H9 (cell line): Measurements from ENCODE around the gene CFAP97D1. TPM values are rescaled to one million over a fixed set of nuclear protein-coding genes. Genes with fewer than 3 reads are reported as not detected.

Experiments used
- DNase-seq: peaks from one replicate; pipeline ENCODE4 v3.0.0-alpha.2; 2017
- H2AFZ ChIP-seq: one replicate; pipeline ENCODE4 v1.6.1; 2013; ENCODE audit warnings: mild to moderate bottlenecking, low read length, control low read depth, moderate library complexity
- H2AK5ac ChIP-seq: 2 replicates; pipeline ENCODE4 v1.6.1; 2013; ENCODE audit warnings: low read length, control low read depth, mixed read lengths; ENCODE audit not compliant: insufficient read length
- H2BK120ac ChIP-seq: one replicate; pipeline ENCODE4 v1.6.1; 2013; ENCODE audit warnings: low read depth, mild to moderate bottlenecking, low read length, control low read depth, inconsistent platforms; ENCODE audit not compliant: poor library complexity, severe bottlenecking
- H2BK12ac ChIP-seq: 2 replicates; pipeline ENCODE4 v1.6.1; 2013; ENCODE audit warnings: low read length, control low read depth, mixed read lengths, low read depth; ENCODE audit not compliant: insufficient read length
- H2BK15ac ChIP-seq: 2 replicates; pipeline ENCODE4 v1.6.1; 2013; ENCODE audit warnings: low read depth, low read length, control low read depth
- H2BK20ac ChIP-seq: one replicate; pipeline ENCODE4 v1.6.1; 2013; ENCODE audit warnings: low read depth, mild to moderate bottlenecking, low read length, control low read depth, inconsistent platforms; ENCODE audit not compliant: poor library complexity, severe bottlenecking
- H2BK5ac ChIP-seq: 2 replicates; pipeline ENCODE4 v1.6.1; 2013; ENCODE audit warnings: low read length, control low read depth, mixed read lengths; ENCODE audit not compliant: insufficient read length
- H3K14ac ChIP-seq: 2 replicates; pipeline ENCODE4 v1.6.1; 2013; ENCODE audit warnings: low read length, control low read depth; ENCODE audit not compliant: insufficient read depth
- H3K18ac ChIP-seq: 2 replicates; pipeline ENCODE4 v1.6.1; 2013; ENCODE audit warnings: low read depth, mild to moderate bottlenecking, mixed read lengths, low read length, control low read depth; ENCODE audit not compliant: insufficient read length
- H3K23ac ChIP-seq: 2 replicates; pipeline ENCODE4 v1.6.1; 2013; ENCODE audit warnings: low read length, control low read depth, mixed read lengths, low read depth; ENCODE audit not compliant: insufficient read length
- H3K23me2 ChIP-seq: 2 replicates; pipeline ENCODE4 v1.6.1; 2013; ENCODE audit warnings: low read depth, mild to moderate bottlenecking, mixed read lengths, low read length, control low read depth; ENCODE audit not compliant: insufficient read length, poor library complexity, severe bottlenecking
- H3K27ac ChIP-seq: 2 replicates; pipeline ENCODE4 v1.5.1; 2013; ENCODE audit warnings: low read length, control low read depth, mixed read lengths, low read depth; ENCODE audit not compliant: insufficient read length
- H3K27me3 ChIP-seq: 2 replicates; pipeline ENCODE4 v1.6.1; 2013; ENCODE audit warnings: low read length, control low read depth, inconsistent platforms; ENCODE audit not compliant: insufficient read depth
- H3K4ac ChIP-seq: 2 replicates; pipeline ENCODE4 v1.6.1; 2013; ENCODE audit warnings: low read depth, mild to moderate bottlenecking, control low read depth, inconsistent platforms, low read length, moderate library complexity
- H3K4me1 ChIP-seq: 2 replicates; pipeline ENCODE4 v1.6.1; 2013; ENCODE audit warnings: low read length, control low read depth, inconsistent platforms; ENCODE audit not compliant: insufficient read depth
- H3K4me2 ChIP-seq: 2 replicates; pipeline ENCODE4 v1.6.1; 2013; ENCODE audit warnings: low read length, control low read depth, mixed read lengths; ENCODE audit not compliant: insufficient read length, insufficient read depth
- H3K56ac ChIP-seq: 2 replicates; pipeline ENCODE4 v1.6.1; 2013; ENCODE audit warnings: low read depth, mild to moderate bottlenecking, mixed read lengths, low read length, control low read depth; ENCODE audit not compliant: insufficient read length
- H3K79me1 ChIP-seq: 2 replicates; pipeline ENCODE4 v1.6.1; 2013; ENCODE audit warnings: low read depth, mild to moderate bottlenecking, moderate library complexity, low read length, control low read depth, inconsistent platforms; ENCODE audit not compliant: insufficient read depth, poor library complexity, severe bottlenecking
- H3K79me2 ChIP-seq: 2 replicates; pipeline ENCODE4 v1.6.1; 2013; ENCODE audit warnings: low read length, control low read depth, inconsistent platforms; ENCODE audit not compliant: insufficient read depth
- H3K9ac ChIP-seq: 2 replicates; pipeline ENCODE4 v1.6.1; 2013; ENCODE audit warnings: low read length, control low read depth, mixed read lengths; ENCODE audit not compliant: insufficient read length; ENCODE audit errors: extremely low read depth
- H3K9me3 ChIP-seq: one replicate; pipeline ENCODE4 v1.6.1; 2013; ENCODE audit warnings: low read depth, low read length, inconsistent platforms; ENCODE audit not compliant: control insufficient read depth
- H3T11ph ChIP-seq: one replicate; pipeline ENCODE4 v1.6.1; 2013; ENCODE audit warnings: mild to moderate bottlenecking, low read length, control low read depth, inconsistent platforms
- H4K20me1 ChIP-seq: one replicate; pipeline ENCODE4 v1.6.1; 2013; ENCODE audit not compliant: control insufficient read depth, insufficient read length, insufficient read depth
- H4K5ac ChIP-seq: 2 replicates; pipeline ENCODE4 v1.6.1; 2013; ENCODE audit warnings: low read depth, mild to moderate bottlenecking, mixed read lengths, low read length, control low read depth; ENCODE audit not compliant: insufficient read length
- H4K8ac ChIP-seq: replicated peaks from 2 replicates; pipeline ENCODE4 v1.6.1; 2013; ENCODE audit warnings: low read length, control low read depth, mixed read lengths, low read depth; ENCODE audit not compliant: insufficient read length
- H4K91ac ChIP-seq: 2 replicates; pipeline ENCODE4 v1.6.1; 2013; ENCODE audit warnings: low read depth, mild to moderate bottlenecking, moderate library complexity, mixed read lengths, low read length, control low read depth; ENCODE audit not compliant: insufficient read length
- H3K27ac Mint-ChIP-seq, 3 experiments: 2 replicates in 2 of 3; 3 replicates in 1 of 3; pipeline ENCODE4 v1.8.0; 2020 to 2021; ENCODE audit warnings: mixed read lengths in 3 of 3, mild to moderate bottlenecking in 1 of 3, moderate library complexity in 1 of 3
- H3K27me3 Mint-ChIP-seq: 2 replicates; pipeline ENCODE4 v1.8.0; 2021; ENCODE audit warnings: low read depth, mild to moderate bottlenecking, moderate library complexity, mixed read lengths
- H3K36me3 Mint-ChIP-seq, 3 experiments: 2 replicates in 2 of 3; 3 replicates in 1 of 3; pipeline ENCODE4 v1.8.0; 2020 to 2021; ENCODE audit warnings: low read depth in 3 of 3, mixed read lengths in 3 of 3; ENCODE audit not compliant: insufficient read depth in 1 of 3
- H3K4me1 Mint-ChIP-seq, 2 experiments: 2 replicates each; pipeline ENCODE4 v1.8.0; 2020; ENCODE audit warnings: mixed read lengths in 2 of 2
- H3K4me3 Mint-ChIP-seq, 2 experiments: 2 replicates in 1 of 2; 3 replicates in 1 of 2; pipeline ENCODE4 v1.8.0; 2020 to 2021; ENCODE audit warnings: mild to moderate bottlenecking in 2 of 2, mixed read lengths in 2 of 2, moderate library complexity in 1 of 2
- H3K9me3 Mint-ChIP-seq, 2 experiments: 2 replicates in 1 of 2; 3 replicates in 1 of 2; pipeline ENCODE4 v1.8.0; 2020; ENCODE audit warnings: mild to moderate bottlenecking in 2 of 2, mixed read lengths in 2 of 2, moderate library complexity in 1 of 2
- WGBS: extraction: QIAGEN DNeasy Blood & Tissue Kit; methylation state at CpG from one replicate; pipeline ENCODE4 v1.1.7; 2013; ENCODE audit warnings: missing lambda C conversion rate, low lambda C conversion rate, mixed read lengths; ENCODE audit not compliant: insufficient read length; ENCODE audit errors: extremely low coverage; 5-methylcytosine and 5-hydroxymethylcytosine counted together
- total RNA-seq: library from RNA; stranded (reverse); gene quantifications from 2 replicates; pipeline ENCODE4 v1.2.1, GENCODE V29; 2021
- TF ChIP-seq, protein P1 (sequence below): fragments of 200-600 bp; sonication (generic); conservative IDR thresholded peaks from 3 replicates; pipeline ENCODE4 v1.8.0; 2021; ENCODE audit warnings: antibody characterized with exemption, mild to moderate bottlenecking

The CFAP97D1 gene
- total RNA-seq, 1 experiment from 2014 or later, result not detected

DNA sequence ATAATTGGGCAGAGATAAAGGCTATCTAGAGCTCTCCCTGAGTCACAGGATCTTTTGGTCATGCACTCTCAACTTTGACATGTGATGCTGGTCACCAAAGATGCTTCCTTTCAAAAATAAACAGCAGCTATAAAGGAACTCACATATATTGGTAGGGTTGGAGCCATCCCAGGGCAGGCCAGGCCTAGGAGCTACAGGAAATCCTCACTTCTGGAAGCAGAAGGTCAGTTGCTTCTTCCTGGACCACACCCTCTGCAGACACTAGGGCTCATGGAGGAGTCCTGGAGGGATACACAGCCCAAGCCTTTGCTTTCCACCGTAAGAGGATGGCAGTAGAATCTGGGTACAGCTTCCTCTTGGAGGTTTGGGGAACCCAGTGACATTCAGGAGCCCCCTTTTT is 46.3 kb upstream of the CFAP97D1 start:
- no peaks in the 10 kb centered on the region for H3K27me3 Mint-ChIP-seq
- no peak overlapping the region for H3K4me3 Mint-ChIP-seq
- H2AFZ ChIP-seq, result no peak overlapping the region
- no peaks in the 10 kb centered on the region for H3K79me1 ChIP-seq
- no peak overlapping the region for H3K14ac ChIP-seq
- no peak overlapping the region for H2BK15ac ChIP-seq
- H3T11ph ChIP-seq, result no peak overlapping the region
- no peak overlapping the region for H3K4me2 ChIP-seq
- H3K4ac ChIP-seq, result no peak overlapping the region
- H3K9ac ChIP-seq, result no peak overlapping the region
- no peak overlapping the region for H2BK12ac ChIP-seq
- peaks cover 20 to 25% of the 10 kb centered on the region in 2 experiments for H3K9me3 Mint-ChIP-seq
- H2BK5ac ChIP-seq, result no peak overlapping the region
- DNase-seq, result no peak
- no peak overlapping the region for H4K5ac ChIP-seq
- H3K36me3 Mint-ChIP-seq, result peaks cover 4 to 29% (median 19%) of the 10 kb centered on the region in 3 experiments; a peak in 5 of 7 replicates
- H3K9me3 ChIP-seq, result peaks cover 12% of the 10 kb centered on the region
- no peaks in the 10 kb centered on the region for H3K23me2 ChIP-seq
- H2BK20ac ChIP-seq, result no peak overlapping the region
- H4K20me1 ChIP-seq, result no peaks in the 10 kb centered on the region
- no peak overlapping the region for H3K18ac ChIP-seq
- no CpG with 5 or more reads among the region's 1 CpG for WGBS
- H3K27me3 ChIP-seq, result no peaks in the 10 kb centered on the region
- no peak overlapping the region for H4K8ac ChIP-seq
- no peak overlapping the region for H3K27ac ChIP-seq
- H3K79me2 ChIP-seq, result no peaks in the 10 kb centered on the region
- H4K91ac ChIP-seq, result no peak overlapping the region
- no peak overlapping the region for H2BK120ac ChIP-seq
- no peak overlapping the region for H2AK5ac ChIP-seq
- H3K23ac ChIP-seq, result no peak overlapping the region
- H3K27ac Mint-ChIP-seq, result no peak overlapping the region
- TF ChIP-seq, protein P1, sequence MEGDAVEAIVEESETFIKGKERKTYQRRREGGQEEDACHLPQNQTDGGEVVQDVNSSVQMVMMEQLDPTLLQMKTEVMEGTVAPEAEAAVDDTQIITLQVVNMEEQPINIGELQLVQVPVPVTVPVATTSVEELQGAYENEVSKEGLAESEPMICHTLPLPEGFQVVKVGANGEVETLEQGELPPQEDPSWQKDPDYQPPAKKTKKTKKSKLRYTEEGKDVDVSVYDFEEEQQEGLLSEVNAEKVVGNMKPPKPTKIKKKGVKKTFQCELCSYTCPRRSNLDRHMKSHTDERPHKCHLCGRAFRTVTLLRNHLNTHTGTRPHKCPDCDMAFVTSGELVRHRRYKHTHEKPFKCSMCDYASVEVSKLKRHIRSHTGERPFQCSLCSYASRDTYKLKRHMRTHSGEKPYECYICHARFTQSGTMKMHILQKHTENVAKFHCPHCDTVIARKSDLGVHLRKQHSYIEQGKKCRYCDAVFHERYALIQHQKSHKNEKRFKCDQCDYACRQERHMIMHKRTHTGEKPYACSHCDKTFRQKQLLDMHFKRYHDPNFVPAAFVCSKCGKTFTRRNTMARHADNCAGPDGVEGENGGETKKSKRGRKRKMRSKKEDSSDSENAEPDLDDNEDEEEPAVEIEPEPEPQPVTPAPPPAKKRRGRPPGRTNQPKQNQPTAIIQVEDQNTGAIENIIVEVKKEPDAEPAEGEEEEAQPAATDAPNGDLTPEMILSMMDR, result no peak
- no peaks in the 10 kb centered on the region for H3K4me1 ChIP-seq
- H3K4me1 Mint-ChIP-seq, result peaks cover 26 to 32% of the 10 kb centered on the region in 2 experiments
- no peak overlapping the region for H3K56ac ChIP-seq
